Measurements from ENCODE around the gene SGK1.
"Not testable (repeated sequence)": the region's sequence is repeated elsewhere in the genome, so short reads cannot be mapped to it uniquely, and the experiment has no call there.

Gene SGK1

GRCh38 chr6:134299236-134299635, 18.7 kb downstream of the SGK1 start:
- no peak for DNase-seq

- DNase-seq = no peak
These were observed 21.1 kb downstream of the SGK1 start for GRCh38 chr6:134296762-134297161.

GRCh38 chr6:134295953-134296553, 21.9 kb downstream of the SGK1 start:
- DNase-seq = no peak

GRCh38 chr6:134293659-134294161, 24.2 kb downstream of the SGK1 start:
- DNase-seq = no peak

GRCh38 chr6:134291156-134291555, 26.8 kb downstream of the SGK1 start:
- no peak for DNase-seq

GRCh38 chr6:134289204-134289575, 28.7 kb downstream of the SGK1 start:
- DNase-seq = no peak

- no peak for DNase-seq
These were observed 29.2 kb downstream of the SGK1 start for GRCh38 chr6:134288538-134289203.

GRCh38 chr6:134287859-134288537, 29.9 kb downstream of the SGK1 start:
- DNase-seq = no peak

- no peak for DNase-seq
These were observed 35.1 kb downstream of the SGK1 start for GRCh38 chr6:134282816-134283215.

GRCh38 chr6:134281388-134281787, 36.5 kb downstream of the SGK1 start:
- DNase-seq = no peak

GRCh38 chr6:134278000-134278399, 39.9 kb downstream of the SGK1 start:
- DNase-seq = no peak

- peak; percentile 16 for DNase-seq
These were observed 41.0 kb downstream of the SGK1 start for GRCh38 chr6:134276891-134277377.

- DNase-seq = no peak
These were observed 45.5 kb downstream of the SGK1 start for GRCh38 chr6:134272374-134272773.

- no peak for DNase-seq
These were observed 50.0 kb downstream of the SGK1 start for GRCh38 chr6:134267917-134268361.

GRCh38 chr6:134266776-134267175, 51.1 kb downstream of the SGK1 start:
- DNase-seq = no peak

- no peak for DNase-seq
These were observed 56.1 kb downstream of the SGK1 start for GRCh38 chr6:134261766-134262165.

- DNase-seq = no peak
These were observed 59.0 kb downstream of the SGK1 start for GRCh38 chr6:134258849-134259306.

GRCh38 chr6:134257516-134257915, 60.4 kb downstream of the SGK1 start:
- no peak for DNase-seq

GRCh38 chr6:134256862-134257261, 61.0 kb downstream of the SGK1 start:
- DNase-seq = no peak

- DNase-seq = not testable (repeated sequence)
These were observed 62.6 kb downstream of the SGK1 start for GRCh38 chr6:134255280-134255679.

GRCh38 chr6:134254118-134254517, 63.8 kb downstream of the SGK1 start:
- DNase-seq = no peak

- DNase-seq = no peak
These were observed 64.2 kb downstream of the SGK1 start for GRCh38 chr6:134253681-134254080.

GRCh38 chr6:134251320-134251719, 66.6 kb downstream of the SGK1 start:
- DNase-seq = no peak

GRCh38 chr6:134250776-134251175, 67.1 kb downstream of the SGK1 start:
- DNase-seq = no peak
